Measurements from ENCODE around the gene TREM1. TPM values are rescaled to one million over a fixed set of nuclear protein-coding genes. Genes with fewer than 3 reads are reported as not detected.

Gene TREM1
- total and polyA plus RNA-seq, 2 donors (not counting 3 experiments of a cell fraction or from before 2014, with no cell fraction given), result not detected

GRCh38 chr6:41273714-41274113, 12.8 kb downstream of the TREM1 start:
- ChIA-PET CTCF (no interaction called here), POLR2A (no interaction called here)
- TF ChIP-seq JUN (IDR thresholded peaks at IDR 0.05; ENCODE audit: borderline replicate concordance, insufficient read depth, insufficient read length, low read depth) (no peak), POLR2AphosphoS5 (IDR thresholded peaks at IDR 0.05; ENCODE audit: insufficient read depth, low read depth, low read length) (no peak), CTCF (IDR thresholded peaks at IDR 0.05; ENCODE audit: extremely low read depth in 1 of 2, insufficient read depth in 1 of 2, low read depth in 1 of 2, low read length in 2 of 2) (no peak), MYC (IDR thresholded peaks at IDR 0.05; ENCODE audit: low read depth, low read length) (no peak), EZH2 (IDR thresholded peaks at IDR 0.05; ENCODE audit: borderline replicate concordance, low read depth, low read length, severe bottlenecking) (no peak), POLR2A (IDR thresholded peaks at IDR 0.05; ENCODE audit: low read depth, low read length) (no peak), GATA2 (IDR thresholded peaks at IDR 0.05; ENCODE audit: insufficient read depth, insufficient read length, low read depth, low read length) (no peak), FOS (IDR thresholded peaks at IDR 0.05; ENCODE audit: borderline replicate concordance, insufficient read depth, low read length) (no peak)
- H4K20me1 ChIP-seq (replicated peaks; ENCODE audit: control insufficient read depth, extremely low read depth, insufficient read depth, low read length), result no peaks in the 10 kb centered on the region
- H3K9ac ChIP-seq (replicated peaks; ENCODE audit: extremely low read depth, insufficient read depth, low read length), result no peak overlapping the region
- intact Hi-C loops (cut with micrococcal nuclease), result no loop called here
- no peaks in the 10 kb centered on the region for H3K9me3 ChIP-seq (replicated peaks; ENCODE audit: control insufficient read depth, insufficient read depth, low read length)
- no peaks in the 10 kb centered on the region for H3K36me3 ChIP-seq (ENCODE audit: control insufficient read depth in 2 of 2, extremely low read depth in 1 of 2, insufficient read depth in 2 of 2, low read length in 2 of 2)
- H3K27ac ChIP-seq (ENCODE audit: insufficient read depth, low read depth, low read length), result no peak overlapping the region
- DNase-seq (ENCODE audit: low read depth, low spot score), result no peak
- no TSS peak for BruUV-seq (replicated peaks)
- no peaks in the 10 kb centered on the region for H3K79me2 ChIP-seq (ENCODE audit: control insufficient read depth, insufficient read depth, low read length)
- no peak overlapping the region for H3K4me3 ChIP-seq (replicated peaks in 1 of 3; ENCODE audit: insufficient read depth in 1 of 3, low read depth in 1 of 3, low read length in 3 of 3)
- H2AFZ ChIP-seq (ENCODE audit: low read depth, low read length), result no peak overlapping the region
- H3K9me1 ChIP-seq (replicated peaks; ENCODE audit: control insufficient read depth, extremely low read depth, insufficient read depth, low read length), result no peaks in the 10 kb centered on the region
- FAIRE-seq, result no peak
- no peak overlapping the region for H3K4me2 ChIP-seq (ENCODE audit: insufficient read depth, low read length)
- H3K27me3 ChIP-seq (ENCODE audit: control insufficient read depth in 2 of 2, insufficient read depth in 2 of 2, low read length in 2 of 2), result no peaks in the 10 kb centered on the region
- dilution Hi-C loops (cut with MboI; ENCODE audit: extremely low pct_ligation_motif_present, low sequenced_read_pairs), result no loop called here
- no peaks in the 10 kb centered on the region for H3K4me1 ChIP-seq (ENCODE audit: control insufficient read depth, extremely low read depth, insufficient read depth, low read length)

Data from endothelial cell of umbilical vein (primary cell).